IMR-90 (cell line): ENCODE measurements around the gene USP20. TPM values are rescaled to one million over a fixed set of nuclear protein-coding genes. Genes with fewer than 3 reads are reported as not detected.

ENCODE experiments used
- ATAC-seq: fragments of 200-7000 bp; cut with Tn5 transposase; 2 replicates; pipeline ENCODE4 v1.9.1; 2020; ENCODE audit warnings: low read depth, mild to moderate bottlenecking, moderate library complexity
- BruUV-seq: library from RNA; stranded (reverse); fragments of 400-500 nt; replicated peaks from 2 replicates; lab custom pipeline; 2021; lab: Mats Ljungman, UMichigan
- CTCF ChIA-PET: fragments of 300-600 bp; formaldehyde crosslinking; extraction: SDS; loops from one replicate; lab custom pipeline; 2021; ENCODE audit warnings: antibody characterized with exemption; lab: Yijun Ruan, JAX
- POLR2A ChIA-PET: fragments of 300-600 bp; sonication (Branson Sonifier 250); formaldehyde crosslinking; loops from one replicate; lab custom pipeline; 2022; ENCODE audit warnings: antibody characterized with exemption; ENCODE audit not compliant: unreplicated experiment; lab: Charles Lee
- DNase-seq: peaks from one replicate; pipeline ENCODE4 v3.0.0; 2013
- H2AFZ ChIP-seq: replicated peaks from 2 replicates; pipeline ENCODE3; 2013; ENCODE audit warnings: low read length, mild to moderate bottlenecking; ENCODE audit not compliant: poor library complexity
- H2AK5ac ChIP-seq: 2 replicates; pipeline ENCODE4 v1.6.1; 2013; ENCODE audit warnings: low read depth, low read length, inconsistent platforms
- H2AK9ac ChIP-seq: replicated peaks from 2 replicates; pipeline ENCODE3; 2013; ENCODE audit warnings: mild to moderate bottlenecking, low read depth, low read length, moderate library complexity; ENCODE audit not compliant: poor library complexity
- H2BK120ac ChIP-seq: 2 replicates; pipeline ENCODE4 v1.6.1; 2013; ENCODE audit warnings: low read depth, low read length, inconsistent platforms
- H2BK15ac ChIP-seq: 3 replicates; pipeline ENCODE4 v1.6.1; 2013; ENCODE audit warnings: low read depth, low read length, inconsistent platforms
- H2BK20ac ChIP-seq: 2 replicates; pipeline ENCODE4 v1.6.1; 2013; ENCODE audit warnings: low read depth, mild to moderate bottlenecking, inconsistent platforms, low read length, moderate library complexity
- H2BK5ac ChIP-seq: 2 replicates; pipeline ENCODE4 v1.6.1; 2013; ENCODE audit warnings: mild to moderate bottlenecking, low read depth, low read length, inconsistent platforms; ENCODE audit not compliant: poor library complexity, severe bottlenecking
- H3K14ac ChIP-seq: replicated peaks from 2 replicates; pipeline ENCODE4 v1.6.1; 2013; ENCODE audit warnings: low read depth, low read length, inconsistent platforms
- H3K18ac ChIP-seq: 2 replicates; pipeline ENCODE4 v1.6.1; 2013; ENCODE audit warnings: low read depth, low read length, control low read depth
- H3K23ac ChIP-seq: 2 replicates; pipeline ENCODE4 v1.6.1; 2013; ENCODE audit warnings: low read depth, low read length, inconsistent platforms
- H3K27ac ChIP-seq: 2 replicates; pipeline ENCODE4 v1.5.1; 2013; ENCODE audit warnings: mild to moderate bottlenecking, control low read depth, low read length; ENCODE audit not compliant: insufficient read depth
- H3K27me3 ChIP-seq: 2 replicates; pipeline ENCODE4 v1.6.1; 2013; ENCODE audit warnings: low read length; ENCODE audit not compliant: control insufficient read depth, insufficient read depth
- H3K36me3 ChIP-seq: 2 replicates; pipeline ENCODE4 v1.6.1; 2013; ENCODE audit warnings: low read length, mixed read lengths; ENCODE audit not compliant: control insufficient read depth, insufficient read depth
- H3K4ac ChIP-seq: 2 replicates; pipeline ENCODE4 v1.6.1; 2013; ENCODE audit warnings: low read depth, low read length, inconsistent platforms
- H3K4me1 ChIP-seq: 2 replicates; pipeline ENCODE4 v1.6.1; 2013; ENCODE audit warnings: low read length, mixed read lengths; ENCODE audit not compliant: control insufficient read depth, insufficient read depth
- H3K4me2 ChIP-seq: 2 replicates; pipeline ENCODE4 v1.6.1; 2013; ENCODE audit warnings: low read depth, mild to moderate bottlenecking, control low read depth, low read length, moderate library complexity
- H3K4me3 ChIP-seq: 2 replicates; pipeline ENCODE4 v1.5.1; 2013; ENCODE audit warnings: low read depth, mild to moderate bottlenecking, control low read depth, low read length, moderate library complexity; ENCODE audit not compliant: insufficient read depth
- H3K56ac ChIP-seq: 2 replicates; pipeline ENCODE4 v1.6.1; 2013; ENCODE audit warnings: low read length, inconsistent platforms; ENCODE audit not compliant: insufficient read depth; ENCODE audit errors: extremely low read depth
- H3K79me1 ChIP-seq, 2 experiments: 2 replicates each; pipeline ENCODE4 v1.6.1; 2013; ENCODE audit warnings: low read length in 2 of 2, inconsistent platforms in 1 of 2, low read depth in 1 of 2
- H3K9ac ChIP-seq: 2 replicates; pipeline ENCODE4 v1.6.1; 2013; ENCODE audit warnings: low read depth, low read length, control low read depth
- H3K9me1 ChIP-seq: 2 replicates; pipeline ENCODE4 v1.6.1; 2013; ENCODE audit warnings: low read length, inconsistent platforms; ENCODE audit not compliant: insufficient read depth
- H3K9me3 ChIP-seq: 2 replicates; pipeline ENCODE4 v1.6.1; 2013; ENCODE audit warnings: low read length; ENCODE audit not compliant: control insufficient read depth, insufficient read depth
- H4K20me1 ChIP-seq: 2 replicates; pipeline ENCODE4 v1.6.1; 2013; ENCODE audit warnings: low read length, inconsistent platforms; ENCODE audit not compliant: insufficient read depth
- H4K5ac ChIP-seq: 2 replicates; pipeline ENCODE4 v1.6.1; 2013; ENCODE audit warnings: mild to moderate bottlenecking, low read depth, low read length, control low read depth
- H4K8ac ChIP-seq, 2 experiments: 2 replicates each; pipeline ENCODE4 v1.6.1; 2013; ENCODE audit warnings: low read depth in 2 of 2, low read length in 2 of 2, control low read depth in 1 of 2, inconsistent platforms in 1 of 2
- H4K91ac ChIP-seq: 2 replicates; pipeline ENCODE4 v1.6.1; 2013; ENCODE audit warnings: low read depth, low read length, inconsistent platforms; ENCODE audit not compliant: insufficient read depth
- CEBPB ChIP-seq: IDR thresholded peaks from 2 replicates; pipeline ENCODE4 v1.6.1; 2012; ENCODE audit warnings: low read depth, low read length, improper control_type of control experiment
- CHD1 ChIP-seq: IDR thresholded peaks from 2 replicates; pipeline ENCODE4 v1.6.1; 2012; ENCODE audit warnings: low read depth, low read length, improper control_type of control experiment
- FOS ChIP-seq: fragments of 150-350 bp; IDR thresholded peaks from 2 replicates; pipeline ENCODE4 v1.6.1; 2016; ENCODE audit warnings: low read depth, low read length
- MAFK ChIP-seq: IDR thresholded peaks from 2 replicates; pipeline ENCODE4 v1.6.1; 2012; ENCODE audit warnings: low read depth, low read length, improper control_type of control experiment
- MAZ ChIP-seq: IDR thresholded peaks from 2 replicates; pipeline ENCODE4 v1.6.1; 2012; ENCODE audit warnings: low read depth, mild to moderate bottlenecking, low read length, improper control_type of control experiment, moderate library complexity, borderline replicate concordance
- MXI1 ChIP-seq: IDR thresholded peaks from 2 replicates; pipeline ENCODE4 v1.6.1; 2012; ENCODE audit warnings: low read depth, mild to moderate bottlenecking, low read length, moderate library complexity, borderline replicate concordance
- NFE2L2 ChIP-seq: fragments of 150-350 bp; IDR thresholded peaks from 2 replicates; pipeline ENCODE4 v1.6.1; 2016; ENCODE audit warnings: low read depth, mild to moderate bottlenecking, low read length
- POLR2A ChIP-seq: IDR thresholded peaks from 2 replicates; pipeline ENCODE4 v1.6.1; 2012; ENCODE audit warnings: mild to moderate bottlenecking, low read depth, low read length
- RCOR1 ChIP-seq: IDR thresholded peaks from 2 replicates; pipeline ENCODE4 v1.6.1; 2012; ENCODE audit warnings: mild to moderate bottlenecking, low read length, improper control_type of control experiment; ENCODE audit not compliant: insufficient replicate concordance
- RFX5 ChIP-seq: IDR thresholded peaks from 2 replicates; pipeline ENCODE4 v1.8.0; 2012; ENCODE audit warnings: low read depth, mild to moderate bottlenecking, low read length, moderate library complexity
- SMC3 ChIP-seq: fragments of 150-350 bp; IDR thresholded peaks from 2 replicates; pipeline ENCODE4 v1.6.1; 2016; ENCODE audit warnings: low read depth, mild to moderate bottlenecking, antibody characterized with exemption, low read length, moderate library complexity
- WGBS, 2 experiments: methylation state at CpG; one replicate each; pipeline versions ENCODE4 v1.1.5 to v1.1.7; 2013; ENCODE audit warnings: missing lambda C conversion rate in 2 of 2; ENCODE audit not compliant: insufficient read length in 1 of 2; ENCODE audit errors: extremely low coverage in 2 of 2; 5-methylcytosine and 5-hydroxymethylcytosine counted together
- dilution Hi-C: fragments of 300-500 bp; cut with HindIII; formaldehyde crosslinking; loops from one replicate; pipeline ENCODE4 v1.14.3; 2018; ENCODE audit warnings: low sequenced_read_pairs; ENCODE audit not compliant: unreplicated experiment
- in situ Hi-C: fragments of 300-500 bp; cut with MboI; formaldehyde crosslinking; loops from 3 replicates; pipeline ENCODE4 v1.14.3; 2019; ENCODE audit warnings: low sequenced_read_pairs, inconsistent platforms, mixed read lengths
- intact Hi-C: fragments of 100-400 bp; cut with micrococcal nuclease; formaldehyde crosslinking; loops from 2 replicates; pipeline ENCODE4 v1.10.0; 2022
- polyA plus RNA-seq, 3 experiments: library from polyadenylated mRNA; depleted of rRNA; stranded (reverse); fragments of >200 nt; gene quantifications; 2 replicates each; pipeline ENCODE4 v1.2.3, GENCODE V29; 2012; ENCODE audit warnings: low replicate concordance in 1 of 3
- total RNA-seq: library from RNA; depleted of rRNA; stranded (reverse); fragments of >200 nt; gene quantifications from 2 replicates; pipeline ENCODE4 v1.2.3, GENCODE V29; 2012
- TF ChIP-seq, protein P1 (sequence below): fragments of 150-350 bp; IDR thresholded peaks from 2 replicates; pipeline ENCODE4 v1.6.1; 2017; ENCODE audit warnings: mild to moderate bottlenecking, antibody characterized with exemption, low read length, low read depth
- TF ChIP-seq, protein P2 (sequence below): conservative IDR thresholded peaks from 2 replicates; pipeline ENCODE4 v1.5.1; 2012; ENCODE audit warnings: mild to moderate bottlenecking, low read depth, low read length, improper control_type of control experiment
- TF ChIP-seq, protein P3 (sequence below): fragments of 150-350 bp; IDR thresholded peaks from 2 replicates; pipeline ENCODE4 v1.6.1; 2016; ENCODE audit warnings: low read depth, mild to moderate bottlenecking, low read length, moderate library complexity, borderline replicate concordance

The USP20 gene
- total and polyA plus RNA-seq, 2 of the 4 experiments (the other 2 are of a cell fraction) = 3.8 to 21.6 TPM

DNA sequence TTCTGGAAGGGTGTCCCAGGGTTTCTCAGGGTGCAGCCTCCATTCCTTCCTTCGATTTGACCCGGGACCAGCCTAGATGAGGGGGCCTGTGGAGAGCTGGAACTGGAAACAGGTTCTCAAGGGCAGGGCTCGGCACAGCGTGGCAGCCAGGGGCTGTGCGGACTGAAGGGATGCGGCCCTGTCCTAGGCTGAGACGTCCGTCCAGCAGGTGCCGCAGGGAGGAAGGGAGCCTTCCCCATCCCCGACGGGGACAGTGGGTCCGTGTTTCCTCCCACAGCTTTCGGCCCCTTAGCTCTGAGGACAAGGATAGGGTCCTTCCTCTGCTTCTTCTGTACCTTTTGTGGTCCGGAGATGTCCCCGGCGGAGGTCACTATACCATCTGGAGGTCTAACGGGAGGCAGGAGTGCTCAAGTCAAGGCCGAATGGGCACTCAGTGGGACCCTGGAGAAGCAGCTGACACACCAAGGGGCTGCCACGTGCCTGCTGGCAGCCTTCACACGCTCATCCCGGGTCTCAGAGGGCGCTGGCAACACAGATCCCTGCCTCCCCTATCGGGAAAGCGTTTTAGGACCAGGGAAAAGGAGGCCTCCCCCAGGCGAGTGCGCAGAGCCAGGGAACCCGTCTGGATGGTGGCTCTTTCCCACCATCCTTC lies 49.9 kb downstream of the USP20 start:
- intact Hi-C loops = loop anchor here (1.0 to 10.0 kb wide), 4 partner anchors 77 to 350 kb away; partner anchors contain the start of gene FNBP1
- no peaks in the 10 kb centered on the region for H4K20me1 ChIP-seq
- H3K36me3 ChIP-seq = peaks cover 27% of the 10 kb centered on the region
- peak overlapping the region; percentile 79 for H3K4ac ChIP-seq
- dilution Hi-C loops = no loop called here
- H2AK9ac ChIP-seq = peak overlapping the region; percentile 67
- no peak for DNase-seq
- ChIA-PET CTCF (interaction anchor here (0.6 kb wide), 1 partner anchor 21 kb away, joined by 7 read pairs; no protein-coding TSS in a partner anchor), POLR2A (no interaction called here)
- H4K8ac ChIP-seq = peak overlapping the region; percentile 57 to 91; a peak in 2 of 4 replicates
- H2AK5ac ChIP-seq = peak overlapping the region; percentile 67
- peak overlapping the region; percentile 5; the same call in 1 of the 2 replicates for H3K56ac ChIP-seq
- H2BK15ac ChIP-seq = peak overlapping the region; percentile 45; the same call in 1 of the 3 replicates
- no TSS peak for BruUV-seq
- peak overlapping the region; percentile 61 for H2BK20ac ChIP-seq
- peak overlapping the region; percentile 45 for H3K4me2 ChIP-seq
- in situ Hi-C loops = loop anchor here (25.0 kb wide), 1 partner anchor 177 kb away; the partner anchor contains the start of gene GPR107
- H3K4me1 ChIP-seq = peaks cover 28% of the 10 kb centered on the region
- peak overlapping the region; percentile 28 for H4K5ac ChIP-seq
- H3K14ac ChIP-seq = peak overlapping the region; percentile 89
- ATAC-seq = peak; percentile 1
- H2BK5ac ChIP-seq = peak overlapping the region; percentile 12
- no peak overlapping the region for H3K4me3 ChIP-seq
- H3K9me1 ChIP-seq = peaks cover 17% of the 10 kb centered on the region
- H2BK120ac ChIP-seq = peak overlapping the region; percentile 69
- WGBS, 2 experiments = 57% methylated on average over 20 of the region's 27 CpGs; no CpG with 5 or more reads in 1 of the 2 experiments
- H3K27me3 ChIP-seq = no peaks in the 10 kb centered on the region
- peak overlapping the region; percentile 73 for H4K91ac ChIP-seq
- 0 out of 2 replicates have a peak overlapping the region, but pooled peaks have one; percentile 2 for H3K9ac ChIP-seq
- peak overlapping the region; percentile 2 for H3K27ac ChIP-seq
- H3K23ac ChIP-seq = peak overlapping the region; percentile 68; the same call in 1 of the 2 replicates
- H3K18ac ChIP-seq = peak overlapping the region; percentile 5; the same call in 1 of the 2 replicates
- peaks cover 0 to 3% of the 10 kb centered on the region in 2 experiments; a peak in 1 of 4 replicates for H3K79me1 ChIP-seq
- no peaks in the 10 kb centered on the region for H3K9me3 ChIP-seq
- H2AFZ ChIP-seq = peak overlapping the region; percentile 90
- TF ChIP-seq MXI1 (no peak), FOS (no peak), RFX5 (no peak), CHD1 (no peak), MAZ (no peak), CEBPB (no peak), MAFK (no peak), POLR2A (no peak), RCOR1 (no peak), NFE2L2 (no peak), SMC3 (no peak)
- TF ChIP-seq, protein P1, sequence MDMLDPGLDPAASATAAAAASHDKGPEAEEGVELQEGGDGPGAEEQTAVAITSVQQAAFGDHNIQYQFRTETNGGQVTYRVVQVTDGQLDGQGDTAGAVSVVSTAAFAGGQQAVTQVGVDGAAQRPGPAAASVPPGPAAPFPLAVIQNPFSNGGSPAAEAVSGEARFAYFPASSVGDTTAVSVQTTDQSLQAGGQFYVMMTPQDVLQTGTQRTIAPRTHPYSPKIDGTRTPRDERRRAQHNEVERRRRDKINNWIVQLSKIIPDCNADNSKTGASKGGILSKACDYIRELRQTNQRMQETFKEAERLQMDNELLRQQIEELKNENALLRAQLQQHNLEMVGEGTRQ = no peak
- TF ChIP-seq, protein P2, sequence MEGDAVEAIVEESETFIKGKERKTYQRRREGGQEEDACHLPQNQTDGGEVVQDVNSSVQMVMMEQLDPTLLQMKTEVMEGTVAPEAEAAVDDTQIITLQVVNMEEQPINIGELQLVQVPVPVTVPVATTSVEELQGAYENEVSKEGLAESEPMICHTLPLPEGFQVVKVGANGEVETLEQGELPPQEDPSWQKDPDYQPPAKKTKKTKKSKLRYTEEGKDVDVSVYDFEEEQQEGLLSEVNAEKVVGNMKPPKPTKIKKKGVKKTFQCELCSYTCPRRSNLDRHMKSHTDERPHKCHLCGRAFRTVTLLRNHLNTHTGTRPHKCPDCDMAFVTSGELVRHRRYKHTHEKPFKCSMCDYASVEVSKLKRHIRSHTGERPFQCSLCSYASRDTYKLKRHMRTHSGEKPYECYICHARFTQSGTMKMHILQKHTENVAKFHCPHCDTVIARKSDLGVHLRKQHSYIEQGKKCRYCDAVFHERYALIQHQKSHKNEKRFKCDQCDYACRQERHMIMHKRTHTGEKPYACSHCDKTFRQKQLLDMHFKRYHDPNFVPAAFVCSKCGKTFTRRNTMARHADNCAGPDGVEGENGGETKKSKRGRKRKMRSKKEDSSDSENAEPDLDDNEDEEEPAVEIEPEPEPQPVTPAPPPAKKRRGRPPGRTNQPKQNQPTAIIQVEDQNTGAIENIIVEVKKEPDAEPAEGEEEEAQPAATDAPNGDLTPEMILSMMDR = no peak
- TF ChIP-seq, protein P3, sequence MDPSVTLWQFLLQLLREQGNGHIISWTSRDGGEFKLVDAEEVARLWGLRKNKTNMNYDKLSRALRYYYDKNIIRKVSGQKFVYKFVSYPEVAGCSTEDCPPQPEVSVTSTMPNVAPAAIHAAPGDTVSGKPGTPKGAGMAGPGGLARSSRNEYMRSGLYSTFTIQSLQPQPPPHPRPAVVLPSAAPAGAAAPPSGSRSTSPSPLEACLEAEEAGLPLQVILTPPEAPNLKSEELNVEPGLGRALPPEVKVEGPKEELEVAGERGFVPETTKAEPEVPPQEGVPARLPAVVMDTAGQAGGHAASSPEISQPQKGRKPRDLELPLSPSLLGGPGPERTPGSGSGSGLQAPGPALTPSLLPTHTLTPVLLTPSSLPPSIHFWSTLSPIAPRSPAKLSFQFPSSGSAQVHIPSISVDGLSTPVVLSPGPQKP = no peak
